Measurements from ENCODE around the gene DUSP15. TPM values are rescaled to one million over a fixed set of nuclear protein-coding genes. Genes with fewer than 3 reads are reported as not detected.
A peak's percentile ranks its signal among the peaks of the same experiment; 100 is the strongest.

Gene DUSP15
- total RNA-seq, 1 experiment from 2014 or later, result not detected

DNA sequence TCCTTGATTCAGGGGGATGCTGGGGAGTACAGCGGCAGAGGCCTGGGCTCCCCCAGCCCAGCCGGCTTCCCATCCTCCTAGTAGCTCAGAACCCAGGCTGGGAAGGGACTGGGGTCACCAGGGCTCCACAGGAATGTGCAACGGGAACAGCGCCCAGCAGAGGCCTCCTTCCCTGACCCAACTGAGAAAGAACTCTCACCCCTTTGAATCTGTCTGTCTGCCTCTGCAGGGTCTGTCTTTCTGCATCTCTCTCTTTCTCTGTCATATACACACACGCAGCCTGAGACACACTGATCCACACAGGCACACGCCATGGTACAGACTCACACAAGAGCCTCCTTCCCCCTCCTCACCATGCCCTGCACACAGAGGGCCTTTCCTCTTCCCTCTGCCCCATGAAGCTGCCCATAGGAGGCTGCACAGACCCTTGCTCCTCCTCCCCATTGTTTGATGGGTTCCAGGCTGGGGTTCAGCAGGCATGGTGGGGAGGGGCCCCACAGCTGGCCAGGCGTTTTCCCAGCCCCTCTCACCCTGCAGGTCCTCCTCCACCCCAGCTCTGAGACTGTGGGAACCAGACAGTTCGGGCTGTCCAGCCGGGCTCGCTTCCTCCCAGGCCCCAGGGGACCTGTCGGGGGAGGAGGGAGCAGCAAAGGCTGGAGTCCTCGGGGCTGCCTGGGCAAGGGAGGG is 27.7 kb downstream of the DUSP15 start:
- H3K4me3 Mint-ChIP-seq (ENCODE audit: low read depth, unreplicated experiment), result peak overlapping the region; percentile 6
- H3K27ac Mint-ChIP-seq (ENCODE audit: unreplicated experiment), result no peak overlapping the region
- no TSS peak for BruUV-seq (replicated peaks)
- intact Hi-C loops (cut with micrococcal nuclease; ENCODE audit: unreplicated experiment), result no loop called here
- TF ChIP-seq, protein P1, sequence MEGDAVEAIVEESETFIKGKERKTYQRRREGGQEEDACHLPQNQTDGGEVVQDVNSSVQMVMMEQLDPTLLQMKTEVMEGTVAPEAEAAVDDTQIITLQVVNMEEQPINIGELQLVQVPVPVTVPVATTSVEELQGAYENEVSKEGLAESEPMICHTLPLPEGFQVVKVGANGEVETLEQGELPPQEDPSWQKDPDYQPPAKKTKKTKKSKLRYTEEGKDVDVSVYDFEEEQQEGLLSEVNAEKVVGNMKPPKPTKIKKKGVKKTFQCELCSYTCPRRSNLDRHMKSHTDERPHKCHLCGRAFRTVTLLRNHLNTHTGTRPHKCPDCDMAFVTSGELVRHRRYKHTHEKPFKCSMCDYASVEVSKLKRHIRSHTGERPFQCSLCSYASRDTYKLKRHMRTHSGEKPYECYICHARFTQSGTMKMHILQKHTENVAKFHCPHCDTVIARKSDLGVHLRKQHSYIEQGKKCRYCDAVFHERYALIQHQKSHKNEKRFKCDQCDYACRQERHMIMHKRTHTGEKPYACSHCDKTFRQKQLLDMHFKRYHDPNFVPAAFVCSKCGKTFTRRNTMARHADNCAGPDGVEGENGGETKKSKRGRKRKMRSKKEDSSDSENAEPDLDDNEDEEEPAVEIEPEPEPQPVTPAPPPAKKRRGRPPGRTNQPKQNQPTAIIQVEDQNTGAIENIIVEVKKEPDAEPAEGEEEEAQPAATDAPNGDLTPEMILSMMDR (IDR thresholded peaks at IDR 0.05; ENCODE audit: unreplicated experiment), result no peak
- H3K36me3 Mint-ChIP-seq (ENCODE audit: insufficient read depth, unreplicated experiment), result no peaks in the 10 kb centered on the region
- no peaks in the 10 kb centered on the region for H3K9me3 Mint-ChIP-seq (ENCODE audit: low read depth, unreplicated experiment)
- peaks cover 17% of the 10 kb centered on the region for H3K4me1 Mint-ChIP-seq (ENCODE audit: low read depth, unreplicated experiment)
- CTCF ChIA-PET, result interaction anchor here (0.5 to 1.3 kb wide), 4 partner anchors 19 to 102 kb away, joined by 3 to 5 read pairs (median 4); no protein-coding TSS in a partner anchor
- no peak for DNase-seq
- H3K27me3 Mint-ChIP-seq (ENCODE audit: unreplicated experiment), result peaks cover 2% of the 10 kb centered on the region

DNA sequence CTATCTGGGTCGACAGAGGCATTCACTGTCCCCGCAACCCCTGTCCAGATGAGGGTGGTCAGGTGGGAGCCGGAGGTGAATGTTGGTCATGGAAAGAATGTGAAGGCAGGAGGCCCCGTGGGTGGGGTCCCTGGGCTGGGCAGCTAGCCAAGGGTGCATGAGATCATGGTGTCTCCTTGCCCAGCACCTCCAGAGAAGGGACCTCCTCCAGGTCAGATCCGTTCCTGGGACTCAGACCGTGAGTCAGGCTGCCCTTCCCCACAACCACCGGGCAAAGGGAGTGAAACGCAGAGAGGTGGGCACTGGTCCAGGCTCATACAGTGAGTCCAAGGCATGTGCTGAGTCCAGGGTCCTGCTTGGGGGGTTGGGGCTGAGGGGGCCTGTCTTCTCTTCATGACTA is 28.4 kb downstream of the DUSP15 start:
- DNase-seq, result peak; percentile 77
- Mint-ChIP-seq H3K9me3 (ENCODE audit: low read depth, unreplicated experiment) (no peaks in the 10 kb centered on the region), H3K36me3 (ENCODE audit: insufficient read depth, unreplicated experiment) (no peaks in the 10 kb centered on the region), H3K27ac (ENCODE audit: unreplicated experiment) (peak overlapping the region; percentile 18), H3K27me3 (ENCODE audit: unreplicated experiment) (no peaks in the 10 kb centered on the region), H3K4me1 (ENCODE audit: low read depth, unreplicated experiment) (peaks cover 17% of the 10 kb centered on the region), H3K4me3 (ENCODE audit: low read depth, unreplicated experiment) (peak overlapping the region; percentile 6)
- intact Hi-C loops (cut with micrococcal nuclease; ENCODE audit: unreplicated experiment), result no loop called here
- TF ChIP-seq, protein P1 (IDR thresholded peaks at IDR 0.05; ENCODE audit: unreplicated experiment), result no peak
- CTCF ChIA-PET, result interaction anchor here (0.6 to 1.3 kb wide), 4 partner anchors 21 to 111 kb away, joined by 3 to 4 read pairs (median 4); no protein-coding TSS in a partner anchor
- BruUV-seq (replicated peaks), result no TSS peak

DNA sequence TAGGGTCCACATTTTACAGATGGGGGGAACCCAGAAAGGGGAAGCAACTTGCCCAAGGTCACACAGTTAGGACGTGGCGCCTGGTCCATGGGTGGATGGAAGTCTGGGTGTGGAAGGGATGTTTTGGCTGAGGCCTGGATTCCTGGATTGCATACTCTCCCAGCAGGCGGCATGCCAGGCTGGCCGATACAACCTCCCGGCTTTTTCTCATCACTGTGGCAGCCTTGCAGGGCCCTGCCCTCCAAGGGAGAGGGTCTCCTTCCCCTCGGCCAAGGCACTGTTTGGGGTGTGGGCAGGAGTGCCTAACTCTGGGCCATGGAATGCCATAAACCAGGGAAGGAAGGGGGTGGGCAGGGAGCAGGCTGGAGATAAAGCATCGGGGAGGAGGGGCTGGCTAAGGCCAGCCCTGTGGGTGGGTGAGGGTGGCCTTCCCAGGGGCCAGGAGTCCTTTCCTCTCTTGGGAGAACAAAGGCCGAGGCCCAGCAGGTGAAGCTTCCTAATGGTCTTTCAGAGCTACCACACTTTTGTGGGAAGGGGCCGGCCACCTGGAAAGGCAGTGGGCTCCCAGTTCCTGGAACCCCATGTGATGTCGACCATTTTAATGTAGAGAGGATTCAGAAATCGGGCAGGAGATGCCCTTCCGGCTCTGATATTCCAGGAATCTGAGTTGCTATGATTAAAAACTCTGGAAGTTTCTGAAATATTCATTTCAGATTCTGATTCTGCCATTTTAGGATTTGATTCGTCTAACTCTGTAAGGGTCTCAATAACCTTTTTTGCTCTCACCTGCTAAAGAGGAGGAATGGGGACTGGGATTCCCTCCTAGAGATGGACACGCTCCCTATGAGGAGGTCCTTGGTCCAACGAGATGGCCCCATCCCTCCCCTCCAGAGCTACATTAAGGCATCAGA is 29.2 kb downstream of the DUSP15 start:
- no TSS peak for BruUV-seq (replicated peaks)

More for the DNA sequence above, 29.2 kb downstream of the DUSP15 start:
- H3K36me3 Mint-ChIP-seq (ENCODE audit: insufficient read depth, unreplicated experiment), result peaks cover 3% of the 10 kb centered on the region
- no peak overlapping the region for H3K4me3 Mint-ChIP-seq (ENCODE audit: low read depth, unreplicated experiment)
- TF ChIP-seq, protein P1 (IDR thresholded peaks at IDR 0.05; ENCODE audit: unreplicated experiment), result no peak
- no peak for DNase-seq
- CTCF ChIA-PET, result interaction anchor here (0.6 to 1.3 kb wide), 3 partner anchors 23 to 111 kb away, joined by 3 to 4 read pairs (median 4); no protein-coding TSS in a partner anchor
- no peaks in the 10 kb centered on the region for H3K9me3 Mint-ChIP-seq (ENCODE audit: low read depth, unreplicated experiment)
- intact Hi-C loops (cut with micrococcal nuclease; ENCODE audit: unreplicated experiment), result no loop called here
- H3K27me3 Mint-ChIP-seq (ENCODE audit: unreplicated experiment), result no peaks in the 10 kb centered on the region
- H3K4me1 Mint-ChIP-seq (ENCODE audit: low read depth, unreplicated experiment), result peaks cover 22% of the 10 kb centered on the region
- H3K27ac Mint-ChIP-seq (ENCODE audit: unreplicated experiment), result peak overlapping the region; percentile 18
